ENCODE measurements around the gene EML1.

Gene EML1

DNA sequence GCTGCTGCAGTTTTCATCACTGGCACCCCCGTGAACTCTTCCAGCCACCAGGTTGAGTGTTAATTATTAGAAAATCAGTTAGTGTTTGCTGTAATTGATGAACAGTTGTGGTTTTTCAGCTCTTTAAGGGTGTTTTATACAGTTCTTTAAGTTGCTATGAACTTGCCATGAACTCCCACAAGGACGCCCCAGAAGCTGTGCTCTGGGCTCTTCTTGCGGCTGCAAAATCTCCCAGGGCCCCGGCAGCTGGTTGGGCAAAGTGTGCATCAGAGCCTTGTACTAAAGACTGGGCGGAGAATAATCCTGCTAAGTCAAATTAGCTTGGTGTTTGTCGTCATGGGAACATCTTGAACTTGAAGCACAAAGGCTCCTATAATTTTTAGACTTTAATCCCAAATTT lies 82.2 kb downstream of the EML1 start:
- peak; percentile 84 for DNase-seq

DNA sequence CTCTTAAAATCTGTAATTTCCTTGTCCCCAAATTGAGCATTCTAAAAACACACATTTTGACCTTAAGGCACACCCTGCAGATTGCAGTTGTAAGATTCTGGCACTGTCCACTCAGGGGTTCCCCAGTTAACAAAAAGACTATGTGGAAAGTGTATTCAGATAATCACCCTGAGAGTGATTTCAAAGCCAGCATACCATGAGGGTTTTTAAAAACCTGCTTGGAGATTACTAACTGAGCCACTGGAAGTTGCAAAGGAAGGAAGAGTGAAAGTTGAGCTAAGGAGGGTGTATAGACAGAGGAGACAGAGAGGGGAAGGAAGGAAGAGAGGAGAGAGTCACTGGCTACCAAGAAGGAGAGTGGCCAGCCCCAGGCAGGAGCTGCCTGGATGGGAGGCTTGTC lies 82.6 kb downstream of the EML1 start:
- DNase-seq: no peak

DNA sequence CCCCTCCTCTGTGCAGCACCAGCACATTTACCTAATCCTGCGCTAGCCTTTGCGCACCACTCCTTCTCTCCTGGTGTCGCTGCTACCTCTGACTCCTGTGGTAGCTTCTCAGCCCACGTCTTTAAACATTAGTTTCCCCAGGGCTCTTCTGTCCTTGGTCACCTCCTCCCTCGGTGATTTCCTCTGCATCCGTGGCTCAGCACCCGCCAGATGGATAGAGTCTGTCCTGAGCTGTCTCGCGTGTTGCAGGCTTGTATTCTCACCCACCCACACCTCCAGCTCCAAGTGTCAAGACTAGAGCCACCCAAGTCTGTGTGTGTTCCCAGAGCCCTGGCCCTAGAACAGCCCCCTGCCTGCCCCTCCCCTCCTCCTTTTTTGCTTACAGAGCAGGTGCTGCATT lies 83.2 kb downstream of the EML1 start:
- peak; percentile 51 for DNase-seq

DNA sequence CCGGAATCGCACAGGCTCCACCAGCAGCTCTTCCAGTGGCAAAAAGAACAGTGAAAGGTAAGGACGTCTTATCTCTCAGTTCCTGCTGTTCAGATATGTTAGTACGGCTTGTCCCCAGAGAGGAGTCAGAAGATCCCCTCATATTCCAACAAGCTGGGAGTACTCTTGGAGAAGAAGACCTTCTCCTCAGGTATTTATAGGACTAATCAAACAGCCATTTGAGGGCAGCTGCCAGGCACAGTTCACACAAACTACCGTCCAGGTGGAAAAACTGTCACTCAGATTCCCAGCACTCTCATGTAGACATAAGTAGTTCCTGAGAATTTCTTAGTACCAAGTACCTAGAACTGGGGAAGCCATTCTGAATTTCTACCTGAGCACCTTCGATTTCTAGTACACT lies 85.3 kb downstream of the EML1 start:
- no peak for DNase-seq

DNA sequence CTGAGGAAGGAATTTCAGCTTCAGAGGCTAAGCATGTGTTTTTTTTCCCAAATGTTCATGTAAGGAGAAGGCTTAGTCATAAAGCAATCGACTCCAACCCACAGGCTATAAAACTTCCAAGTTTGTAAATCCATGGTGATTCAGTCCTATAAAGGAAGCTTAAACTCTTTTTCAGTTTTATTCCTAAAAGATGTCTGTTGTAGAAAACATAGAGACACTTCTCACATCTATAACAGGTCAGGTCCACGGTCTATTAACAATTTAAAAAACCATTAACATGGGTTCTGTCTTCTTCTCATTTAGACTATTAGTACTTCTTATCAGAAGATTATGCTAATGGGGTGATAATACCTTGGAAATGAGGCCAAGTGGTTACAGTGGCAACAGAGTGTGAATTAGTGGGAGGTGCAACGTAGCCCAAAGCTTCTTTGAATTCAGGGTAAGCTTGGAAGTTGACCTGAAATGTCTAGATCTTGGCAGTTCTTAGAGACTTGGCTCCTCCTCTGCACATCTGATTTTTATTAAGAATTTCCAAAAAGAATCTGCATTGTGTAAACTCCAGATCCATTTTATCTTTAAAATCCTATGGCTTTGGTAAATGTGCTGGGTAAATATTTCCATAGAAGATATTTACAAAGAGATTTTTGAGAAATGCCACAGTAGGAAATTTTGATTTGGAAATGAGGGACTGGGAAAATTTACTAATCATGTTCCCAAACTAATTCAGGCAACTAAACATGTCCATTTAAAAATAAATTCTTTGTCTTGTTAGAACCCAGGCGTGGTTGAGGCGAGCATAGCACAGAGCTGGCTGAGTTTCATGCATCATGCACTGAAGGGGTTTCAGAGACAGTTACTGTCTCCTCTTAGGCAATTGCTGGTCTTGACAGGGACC lies 86.4 kb downstream of the EML1 start:
- DNase-seq: peak; percentile 80

DNA sequence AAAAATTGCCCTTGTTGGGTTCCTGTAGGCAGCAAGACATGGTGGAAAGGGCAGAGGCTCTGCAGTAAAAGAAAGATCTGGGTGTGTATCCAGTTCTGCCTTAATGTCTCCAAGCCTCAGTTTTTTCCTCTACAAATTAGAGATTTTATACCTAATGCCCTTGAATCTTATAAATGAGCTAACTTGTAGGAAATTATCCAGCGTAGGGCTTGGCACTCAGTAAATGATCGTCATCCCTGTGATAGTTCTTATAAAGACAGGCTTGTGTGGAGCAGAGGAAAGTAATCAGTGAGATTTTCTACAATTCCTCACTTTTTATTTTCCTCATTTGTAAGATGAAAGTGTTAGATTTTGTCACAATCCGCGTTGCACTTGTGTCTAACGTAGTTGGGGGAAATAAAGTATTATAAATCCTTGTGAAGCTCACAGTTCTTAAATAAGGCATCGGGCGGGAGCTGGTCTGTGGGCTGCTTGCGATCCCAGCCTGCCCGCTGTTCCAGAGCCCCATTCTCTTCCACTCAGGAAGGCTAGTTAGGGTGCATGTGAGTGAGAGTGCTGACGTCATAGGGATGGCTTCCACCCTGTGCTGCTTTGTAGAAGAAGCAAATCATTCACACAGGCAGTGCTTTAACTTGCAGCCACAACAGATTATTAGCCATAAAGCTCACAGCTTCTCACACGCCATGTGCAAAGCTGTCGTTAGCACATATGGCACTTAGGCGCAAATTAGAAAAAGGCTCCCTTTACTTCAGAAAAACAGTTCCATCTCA lies 87.6 kb downstream of the EML1 start:
- peak; percentile 60 for DNase-seq

DNA sequence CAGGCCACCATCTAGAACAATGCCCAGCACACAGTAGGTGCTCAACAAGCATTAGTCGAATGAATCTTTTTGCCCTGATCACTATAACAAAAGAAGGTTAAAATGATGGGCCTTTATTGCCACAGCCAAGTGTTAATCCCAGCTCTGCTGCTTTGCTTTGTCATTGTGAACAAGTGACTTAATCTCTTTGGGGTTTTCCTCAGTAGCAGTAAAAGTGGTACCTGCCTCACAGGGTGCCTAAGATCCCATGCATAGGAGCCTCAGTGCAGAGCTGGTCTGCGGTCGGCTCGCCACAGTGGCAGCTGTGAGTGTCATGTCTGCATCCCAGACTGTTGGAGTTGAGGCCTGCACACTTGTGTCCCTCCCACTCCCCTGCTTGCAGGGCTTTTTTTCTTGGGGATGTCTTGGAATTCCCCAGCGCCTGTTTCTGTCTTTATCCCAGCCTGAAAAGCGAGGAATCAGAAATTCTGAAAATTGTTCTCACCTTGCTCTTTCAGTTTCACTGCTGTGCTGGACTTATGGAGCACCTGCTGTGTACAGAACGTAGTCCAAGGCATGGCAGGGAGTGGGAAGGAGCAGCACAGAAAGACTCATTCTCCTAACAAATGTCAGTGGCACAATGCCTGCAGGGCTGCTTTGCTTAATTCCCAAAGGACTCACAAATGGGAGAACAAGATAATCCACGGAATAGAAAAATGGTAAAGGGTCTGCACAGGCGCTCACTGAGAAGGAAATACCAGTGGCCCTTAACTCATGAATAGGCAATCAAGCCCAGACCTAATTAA lies 90.8 kb downstream of the EML1 start:
- DNase-seq: no peak

DNA sequence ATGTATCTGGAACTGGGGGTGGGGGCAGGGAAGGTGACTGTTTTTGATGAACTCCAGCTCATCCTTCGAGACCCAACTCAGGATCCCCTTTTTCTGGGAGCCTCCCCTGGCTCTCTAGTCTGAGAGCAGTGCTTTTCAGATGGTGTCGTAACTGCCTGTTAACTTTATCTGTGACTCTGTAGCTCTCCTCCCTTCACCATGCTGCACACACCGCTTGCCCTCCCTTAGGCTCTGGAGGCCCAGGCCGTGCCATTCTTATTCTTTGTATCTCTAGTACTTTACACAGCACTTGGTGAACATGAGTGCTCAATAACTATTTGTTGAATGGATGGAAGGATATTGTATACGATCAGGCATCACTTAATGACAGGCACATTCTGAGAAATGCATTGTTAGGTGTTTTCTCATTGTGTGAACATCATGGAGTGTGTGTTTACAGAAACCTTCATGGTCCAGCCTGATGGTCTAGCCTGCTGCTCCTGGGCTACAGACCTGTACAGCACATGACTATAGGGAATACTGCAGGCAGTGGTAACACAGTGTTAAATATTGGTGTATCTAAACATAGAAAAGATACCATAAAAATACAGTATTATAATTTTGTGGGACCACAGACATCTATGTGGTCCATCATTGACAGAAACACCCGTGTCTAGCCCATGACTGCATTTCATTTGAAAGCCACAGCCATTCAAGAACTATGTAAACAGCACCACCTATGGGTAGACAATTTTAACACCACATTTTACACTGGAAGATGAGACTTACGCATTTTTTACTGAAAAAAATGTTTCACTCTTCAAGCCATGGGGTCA lies 91.8 kb downstream of the EML1 start:
- peak; percentile 90 for DNase-seq

DNA sequence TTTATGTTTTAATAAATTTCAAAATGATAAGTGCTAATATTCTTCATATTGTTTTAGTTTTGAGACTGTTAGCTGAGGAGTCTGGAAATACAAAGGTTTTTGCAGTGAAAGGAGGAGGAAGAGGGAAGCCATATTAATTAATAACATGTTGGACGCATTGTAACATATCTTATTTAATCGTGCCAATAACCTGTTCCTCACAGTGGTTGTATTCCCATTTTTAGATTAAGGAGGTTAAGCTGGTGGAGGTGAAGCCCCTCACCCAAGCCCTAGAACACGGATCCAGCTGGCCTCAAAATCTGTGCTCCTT lies 92.4 kb downstream of the EML1 start:
- DNase-seq: no peak

DNA sequence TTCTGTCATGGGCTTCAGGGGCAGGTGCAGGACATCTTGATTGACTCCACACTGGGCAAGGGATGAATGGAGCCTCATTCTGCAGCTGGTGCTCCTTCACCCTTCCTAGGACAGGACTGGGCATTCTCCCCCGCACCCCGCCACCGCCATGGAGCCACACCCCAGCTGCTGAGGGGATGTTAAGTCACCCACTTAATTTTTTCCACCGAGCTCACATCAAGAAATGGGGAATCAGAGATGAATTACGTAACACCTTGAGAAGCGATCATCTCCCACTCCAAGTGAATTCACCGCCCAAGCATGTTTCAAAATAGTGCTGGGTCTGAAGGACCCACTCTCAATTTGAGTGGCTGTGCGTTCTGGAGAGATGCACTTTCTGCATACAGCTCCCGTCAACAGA lies 94.2 kb downstream of the EML1 start:
- DNase-seq: no peak

DNA sequence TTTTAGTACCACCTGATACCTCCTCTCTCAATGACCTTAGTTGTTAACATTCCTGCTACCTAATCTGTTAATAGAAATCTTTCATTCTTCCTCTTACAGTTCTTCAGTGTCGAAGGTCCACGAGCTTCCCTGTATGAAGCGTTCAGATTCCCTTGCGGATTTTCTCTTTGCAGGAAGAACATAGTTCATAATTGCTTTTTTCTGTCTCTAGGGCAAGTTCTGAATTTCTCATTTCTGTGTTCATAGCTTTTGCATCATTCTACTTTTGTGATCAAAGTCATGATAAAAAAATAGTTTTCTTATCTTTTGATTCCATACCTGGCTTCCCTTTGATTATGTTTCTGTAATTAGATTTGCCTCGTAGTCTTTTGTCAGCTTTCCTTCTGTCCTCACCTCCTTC lies 94.9 kb downstream of the EML1 start:
- DNase-seq: no peak

DNA sequence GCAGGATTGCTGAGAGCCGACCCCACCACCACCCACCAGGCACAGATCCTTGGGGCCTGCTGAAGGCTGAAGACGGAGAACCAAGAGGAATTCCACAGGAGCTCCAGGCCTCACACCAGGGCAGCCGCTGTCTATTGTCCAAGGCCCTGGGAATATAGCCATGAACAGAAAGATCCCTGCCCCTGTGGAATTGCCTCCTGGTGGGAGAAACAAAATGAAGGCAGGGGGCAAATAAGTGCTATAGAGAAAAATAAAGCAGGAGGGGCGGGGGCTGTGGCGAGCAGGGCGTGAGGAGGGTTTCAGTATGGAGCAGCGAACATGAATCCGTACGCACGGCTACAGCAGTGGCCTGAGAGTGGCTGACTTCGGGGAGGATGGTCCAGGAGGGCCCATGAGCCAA lies 96.1 kb downstream of the EML1 start:
- peak; percentile 75 for DNase-seq

DNA sequence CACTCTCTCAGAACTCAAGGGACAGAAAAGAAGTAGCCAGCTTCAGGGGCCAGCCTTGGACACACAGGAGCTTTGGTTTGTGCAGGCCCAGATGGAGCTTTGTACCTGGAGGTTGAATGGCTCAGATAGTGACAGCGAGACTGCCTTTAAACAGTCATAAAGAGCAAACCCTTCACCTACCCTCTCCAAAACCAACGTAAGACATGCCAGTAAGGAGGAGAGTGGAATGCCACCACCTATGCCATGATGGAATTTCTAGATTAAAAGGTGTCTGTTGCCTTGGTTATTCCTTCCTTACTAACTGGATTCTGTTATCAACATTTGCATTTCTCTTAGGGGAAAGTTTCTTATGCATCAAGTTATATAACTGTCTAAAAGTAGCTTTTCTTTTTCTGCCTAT lies 98.1 kb downstream of the EML1 start:
- no peak for DNase-seq

DNA sequence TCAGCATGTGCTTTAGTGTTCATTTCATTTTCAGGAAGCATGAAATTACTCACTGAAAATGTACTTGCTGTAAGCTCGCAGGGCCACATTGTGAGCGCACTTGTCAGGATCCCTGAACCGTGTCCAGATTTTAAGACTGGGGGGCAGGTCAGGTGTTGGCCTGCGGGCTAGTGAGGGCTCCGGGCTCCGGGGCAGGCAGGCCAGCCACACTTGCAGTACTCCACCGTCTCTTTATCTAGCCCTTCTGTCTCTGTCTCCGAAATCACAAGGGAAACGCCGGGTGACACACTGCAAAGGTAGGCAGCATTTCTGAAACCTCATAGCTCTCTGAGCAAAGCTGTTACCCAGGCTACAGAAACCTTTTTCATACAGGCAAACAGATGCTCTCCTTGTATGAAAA lies 98.7 kb downstream of the EML1 start:
- DNase-seq: no peak

DNA sequence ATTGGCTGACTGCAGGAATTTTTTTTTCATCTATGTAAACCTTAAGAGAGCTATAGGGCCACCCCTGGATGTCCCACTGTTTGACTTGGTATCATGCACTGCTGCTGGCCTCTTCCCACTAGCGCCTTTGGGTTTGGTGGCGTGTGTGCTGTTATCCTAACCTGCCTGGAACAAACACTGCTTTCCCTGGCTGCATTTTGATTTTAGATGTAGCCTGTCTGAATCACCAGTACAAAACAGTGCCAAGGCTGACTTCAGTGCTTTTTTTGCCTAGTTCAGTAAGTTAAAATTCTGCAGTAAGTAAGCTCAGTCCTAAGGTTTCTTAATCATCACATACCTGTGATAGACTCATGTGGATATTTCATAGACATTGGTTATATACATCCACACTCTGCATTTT lies 99.2 kb downstream of the EML1 start:
- DNase-seq: no peak

DNA sequence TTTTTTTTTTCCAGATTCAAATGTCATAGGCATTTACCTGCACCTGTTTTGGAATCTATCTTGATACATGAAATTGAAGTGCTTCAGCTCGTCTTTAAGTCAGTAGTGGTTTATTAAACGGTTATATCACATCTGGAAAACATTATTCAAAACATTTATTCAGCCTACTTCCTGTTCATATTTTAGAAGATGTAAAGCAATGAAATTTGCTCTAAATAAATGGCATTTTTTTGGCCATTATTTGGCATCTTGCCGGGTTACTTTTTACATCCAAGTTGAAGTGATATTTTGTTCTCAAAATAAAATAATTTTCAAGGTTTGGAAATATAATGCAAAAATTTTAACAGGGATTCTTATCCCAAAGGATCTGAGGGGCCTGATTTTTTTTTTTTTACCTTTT lies 103.1 kb downstream of the EML1 start:
- no peak for DNase-seq

DNA sequence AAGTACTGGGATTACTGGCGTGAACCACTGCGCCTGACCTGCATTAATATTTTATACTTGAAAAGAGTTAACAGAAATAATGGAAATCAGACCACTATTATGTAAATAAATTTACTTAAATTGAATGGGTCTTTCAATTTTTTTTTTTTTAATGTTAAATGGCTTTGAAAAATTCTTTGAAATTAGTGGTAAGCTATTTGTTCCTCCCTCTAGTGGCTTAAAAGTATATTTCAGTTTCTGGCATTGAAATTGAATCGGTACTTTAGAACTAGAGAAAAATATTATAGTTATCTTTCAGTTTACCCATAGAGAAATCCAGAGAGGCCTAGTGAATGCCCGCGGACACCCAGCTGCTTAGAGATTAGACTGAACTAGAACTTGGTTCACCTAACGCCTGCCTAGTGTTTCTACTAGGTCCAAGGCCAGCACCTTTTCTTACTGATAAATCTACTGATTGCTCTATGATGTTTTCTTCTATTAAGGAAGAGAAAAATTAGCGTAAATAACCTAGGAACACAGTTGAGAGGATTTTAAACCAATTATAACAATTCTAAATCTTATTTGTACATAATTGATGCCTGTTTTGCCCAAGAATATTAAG lies 106.5 kb downstream of the EML1 start:
- peak; percentile 66 for DNase-seq

DNA sequence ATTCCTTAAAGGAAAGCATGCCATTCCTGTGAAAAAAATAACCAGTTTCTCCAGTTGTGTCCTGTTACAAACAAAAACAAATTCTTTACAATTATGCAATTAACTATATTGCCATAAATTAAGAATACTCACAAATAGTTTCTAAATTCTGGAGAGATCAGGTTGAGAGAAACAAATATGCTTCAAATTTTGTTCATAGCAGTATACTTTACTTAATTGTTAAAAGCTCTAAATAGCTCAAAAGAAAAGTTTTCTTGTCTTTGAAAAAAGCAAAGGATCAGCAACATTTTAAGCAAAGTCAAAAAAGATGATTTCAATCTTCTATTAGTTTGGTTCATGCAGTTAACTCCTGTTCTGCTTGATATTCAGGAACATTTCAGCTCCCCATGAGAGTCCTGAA lies 109.7 kb downstream of the EML1 start:
- DNase-seq: no peak

DNA sequence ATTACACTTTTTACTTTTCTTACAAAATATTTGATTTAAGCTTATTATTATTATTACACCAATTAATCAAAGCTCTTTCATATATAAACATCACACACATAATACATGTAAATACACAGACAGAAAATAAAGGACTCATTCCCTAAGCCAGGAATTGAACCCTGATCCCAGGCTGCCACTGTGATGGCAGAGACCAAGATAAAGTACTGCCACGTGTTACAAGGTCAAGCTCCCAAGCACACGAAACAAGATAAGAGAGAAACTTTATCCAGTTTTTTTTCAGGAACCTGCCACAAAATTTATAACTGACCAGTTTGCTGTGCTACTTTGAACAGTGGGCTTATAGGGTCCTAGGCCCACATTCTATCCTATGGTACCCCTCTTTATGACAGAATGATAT lies 111.3 kb downstream of the EML1 start:
- DNase-seq: no peak

DNA sequence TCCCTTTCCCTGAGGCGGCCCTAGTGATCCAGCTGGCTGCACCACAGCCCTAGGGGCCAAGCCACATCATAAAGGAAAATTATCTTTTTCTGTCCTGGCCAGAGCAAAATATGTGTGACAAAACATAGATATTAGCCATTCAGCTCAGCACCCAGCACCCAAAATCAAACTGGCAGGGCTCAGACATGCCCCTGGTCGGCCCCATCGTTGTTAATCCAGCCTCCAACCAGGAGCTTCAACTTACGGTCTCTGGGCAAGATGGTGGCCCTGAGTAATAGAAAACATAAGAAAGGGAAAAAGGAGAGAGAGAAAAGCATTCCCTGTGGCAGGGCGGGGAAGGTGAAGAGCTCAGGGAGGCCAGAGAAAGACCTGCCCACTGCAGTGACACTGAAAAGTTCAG lies 111.9 kb downstream of the EML1 start:
- DNase-seq: no peak

DNA sequence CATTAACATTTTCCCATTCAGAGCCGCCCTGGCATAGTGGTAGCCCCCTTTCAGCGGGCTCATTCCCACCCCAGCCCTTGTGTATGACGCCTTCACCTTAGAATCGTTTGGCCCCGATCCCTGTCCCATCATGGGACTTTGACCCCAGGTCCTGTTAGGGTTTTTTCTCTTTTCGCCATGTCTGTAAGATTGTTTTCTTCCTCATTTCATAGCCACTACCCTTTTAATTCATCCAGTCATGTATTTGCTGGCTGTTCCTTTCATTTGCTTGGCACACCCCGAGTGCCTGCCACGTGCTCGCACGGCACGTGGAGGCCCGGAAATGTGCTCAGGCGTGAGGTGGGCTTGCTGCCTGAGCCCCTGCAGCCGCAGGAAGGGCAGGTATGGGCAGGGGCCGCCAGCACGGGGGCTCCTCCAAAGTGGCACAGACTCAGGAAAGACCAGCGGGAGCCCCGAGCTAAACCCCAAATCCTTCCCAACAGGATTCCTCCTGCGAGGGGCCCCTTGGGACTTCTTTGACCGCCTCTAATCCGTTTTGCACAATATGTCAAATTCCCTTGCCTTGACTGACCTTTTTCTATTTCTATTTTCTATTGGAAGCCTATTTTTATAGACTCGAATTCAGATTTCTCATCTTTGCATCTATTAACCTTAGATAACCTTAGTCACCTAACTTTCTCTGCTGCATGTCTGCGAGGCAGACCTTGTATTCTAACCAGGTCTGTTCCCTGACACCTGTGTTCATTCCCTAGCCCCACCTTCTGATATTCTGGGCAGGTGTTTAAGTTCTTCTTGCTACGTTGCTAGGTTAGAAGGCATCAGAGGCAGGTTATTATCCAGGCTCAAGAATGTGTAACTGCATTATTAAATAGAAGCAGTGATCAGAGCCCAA lies 114.8 kb downstream of the EML1 start:
- no peak for DNase-seq

Measured in eye (tissue), 1 donor.